Duodenal mucosa (tissue), 2 donors: ENCODE measurements around the gene BNIP5.

ENCODE experiments used
- H3K27ac ChIP-seq: one replicate; pipeline ENCODE4 v1.7.0; 2013; ENCODE audit warnings: low read depth, low read length
- H3K27me3 ChIP-seq, 2 donors: one replicate each; pipeline ENCODE4 v1.7.0; 2013; ENCODE audit warnings: low read length in 2 of 2, control low read depth in 1 of 2; ENCODE audit not compliant: insufficient read depth in 2 of 2, control insufficient read depth in 1 of 2
- H3K36me3 ChIP-seq, 2 donors: one replicate each; pipeline ENCODE4 v1.7.0; 2013; ENCODE audit warnings: low read length in 2 of 2, control low read depth in 1 of 2; ENCODE audit not compliant: insufficient read depth in 2 of 2, control insufficient read depth in 1 of 2
- H3K4me1 ChIP-seq, 2 donors: one replicate each; pipeline ENCODE4 v1.7.0; 2013; ENCODE audit warnings: low read length in 2 of 2, control low read depth in 1 of 2; ENCODE audit not compliant: insufficient read depth in 2 of 2, control insufficient read depth in 1 of 2
- H3K4me3 ChIP-seq, 2 donors: one replicate each; pipeline ENCODE4 v1.7.0; 2013; ENCODE audit warnings: low read length in 2 of 2, low read depth in 1 of 2
- H3K9ac ChIP-seq, 2 donors: one replicate each; pipeline ENCODE4 v1.7.0; 2013; ENCODE audit warnings: low read length in 2 of 2, low read depth in 1 of 2
- H3K9me3 ChIP-seq, 2 donors: one replicate each; pipeline ENCODE4 v1.7.0; 2013; ENCODE audit warnings: low read length in 2 of 2, control low read depth in 1 of 2; ENCODE audit not compliant: control insufficient read depth in 1 of 2

The BNIP5 gene

GRCh38 chr6:36324715-36325114 lies 12.0 kb downstream of the BNIP5 start:
- H3K4me3 ChIP-seq: no peak overlapping the region
- H3K4me1 ChIP-seq: peaks cover 5 to 8% of the 10 kb centered on the region in 2 donors
- H3K27me3 ChIP-seq: no peaks in the 10 kb centered on the region
- peaks cover 20 to 36% of the 10 kb centered on the region in 2 donors for H3K36me3 ChIP-seq
- H3K9ac ChIP-seq: no peak overlapping the region
- H3K9me3 ChIP-seq: no peaks in the 10 kb centered on the region
- no peak overlapping the region for H3K27ac ChIP-seq

GRCh38 chr6:36324191-36324590 lies 12.5 kb downstream of the BNIP5 start:
- Histone ChIP-seq H3K4me3 (no peak overlapping the region), H3K9ac (no peak overlapping the region), H3K27me3 (no peaks in the 10 kb centered on the region), H3K4me1 (peaks cover 9 to 12% of the 10 kb centered on the region in 2 donors), H3K9me3 (no peaks in the 10 kb centered on the region), H3K36me3 (peaks cover 20 to 36% of the 10 kb centered on the region in 2 donors), H3K27ac (no peak overlapping the region)

GRCh38 chr6:36323062-36323461 lies 13.6 kb downstream of the BNIP5 start:
- Histone ChIP-seq H3K4me1 (peaks cover 16 to 17% of the 10 kb centered on the region in 2 donors), H3K27me3 (no peaks in the 10 kb centered on the region), H3K9ac (no peak overlapping the region), H3K36me3 (peaks cover 20 to 34% of the 10 kb centered on the region in 2 donors), H3K9me3 (no peaks in the 10 kb centered on the region), H3K27ac (no peak overlapping the region), H3K4me3 (no peak overlapping the region)

GRCh38 chr6:36322591-36322990 lies 14.1 kb downstream of the BNIP5 start:
- no peak overlapping the region for H3K27ac ChIP-seq
- no peaks in the 10 kb centered on the region for H3K27me3 ChIP-seq
- H3K36me3 ChIP-seq: peaks cover 20 to 37% of the 10 kb centered on the region in 2 donors
- peaks cover 16 to 17% of the 10 kb centered on the region in 2 donors for H3K4me1 ChIP-seq
- H3K9ac ChIP-seq: no peak overlapping the region
- no peak overlapping the region for H3K4me3 ChIP-seq
- H3K9me3 ChIP-seq: no peaks in the 10 kb centered on the region

- Histone ChIP-seq H3K9me3 (no peaks in the 10 kb centered on the region), H3K27ac (no peak overlapping the region), H3K4me1 (peaks cover 14 to 16% of the 10 kb centered on the region in 2 donors), H3K4me3 (no peak overlapping the region), H3K9ac (no peak overlapping the region), H3K27me3 (no peaks in the 10 kb centered on the region), H3K36me3 (peaks cover 20 to 37% of the 10 kb centered on the region in 2 donors)
Observed at GRCh38 chr6:36320475-36320874, 16.2 kb downstream of the BNIP5 start.

- Histone ChIP-seq H3K9me3 (no peaks in the 10 kb centered on the region), H3K27me3 (no peaks in the 10 kb centered on the region), H3K4me1 (peaks cover 14 to 16% of the 10 kb centered on the region in 2 donors), H3K36me3 (peaks cover 19 to 34% of the 10 kb centered on the region in 2 donors), H3K27ac (no peak overlapping the region), H3K4me3 (no peak overlapping the region), H3K9ac (no peak overlapping the region)
Observed at GRCh38 chr6:36319821-36320220, 16.9 kb downstream of the BNIP5 start.

GRCh38 chr6:36319436-36319762 lies 17.3 kb downstream of the BNIP5 start:
- no peak overlapping the region for H3K9ac ChIP-seq
- H3K27me3 ChIP-seq: no peaks in the 10 kb centered on the region
- no peak overlapping the region for H3K27ac ChIP-seq
- peaks cover 19 to 31% of the 10 kb centered on the region in 2 donors for H3K36me3 ChIP-seq
- H3K9me3 ChIP-seq: no peaks in the 10 kb centered on the region
- H3K4me1 ChIP-seq: peaks cover 14 to 16% of the 10 kb centered on the region in 2 donors
- no peak overlapping the region for H3K4me3 ChIP-seq

- Histone ChIP-seq H3K9ac (no peak overlapping the region), H3K27me3 (no peaks in the 10 kb centered on the region), H3K4me1 (peaks cover 14 to 16% of the 10 kb centered on the region in 2 donors), H3K9me3 (no peaks in the 10 kb centered on the region), H3K27ac (no peak overlapping the region), H3K4me3 (no peak overlapping the region), H3K36me3 (peaks cover 19 to 31% of the 10 kb centered on the region in 2 donors)
Observed at GRCh38 chr6:36318690-36319435, 17.8 kb downstream of the BNIP5 start.

GRCh38 chr6:36317623-36318022 lies 19.1 kb downstream of the BNIP5 start:
- no peaks in the 10 kb centered on the region for H3K27me3 ChIP-seq
- H3K4me3 ChIP-seq: no peak overlapping the region
- H3K36me3 ChIP-seq: peaks cover 13 to 25% of the 10 kb centered on the region in 2 donors
- H3K4me1 ChIP-seq: peaks cover 21 to 24% of the 10 kb centered on the region in 2 donors
- no peak overlapping the region for H3K27ac ChIP-seq
- H3K9me3 ChIP-seq: no peaks in the 10 kb centered on the region
- no peak overlapping the region for H3K9ac ChIP-seq

- no peaks in the 10 kb centered on the region for H3K9me3 ChIP-seq
- H3K9ac ChIP-seq: no peak overlapping the region
- H3K4me1 ChIP-seq: peaks cover 22 to 27% of the 10 kb centered on the region in 2 donors
- H3K36me3 ChIP-seq: peaks cover 6 to 24% of the 10 kb centered on the region in 2 donors
- H3K27me3 ChIP-seq: no peaks in the 10 kb centered on the region
- no peak overlapping the region for H3K27ac ChIP-seq
- H3K4me3 ChIP-seq: no peak overlapping the region
Observed at GRCh38 chr6:36315921-36316320, 20.8 kb downstream of the BNIP5 start.
